SK-N-SH (cell line): ENCODE data around the gene OR13J1. TPM values are rescaled to one million over a fixed set of nuclear protein-coding genes. Genes with fewer than 3 reads are reported as not detected.

Source experiments
- CTCF ChIA-PET: fragments of 300-600, 350-600 bp; formaldehyde crosslinking; extraction: SDS; loops from one replicate; lab custom pipeline; 2021; lab: Yijun Ruan, JAX
- POLR2A ChIA-PET: fragments of 350-600 bp; sonication (Branson Sonifier 250); formaldehyde crosslinking; extraction: SDS; loops from one replicate; lab custom pipeline; 2020; ENCODE audit warnings: antibody characterized with exemption, inconsistent platforms; lab: Yijun Ruan, JAX
- DNase-seq: peaks from one replicate; pipeline ENCODE4 v3.0.0; 2012
- H2AFZ ChIP-seq: fragments of 200-600 bp; sonication (generic); 2 replicates; pipeline ENCODE4 v1.8.1; 2016; ENCODE audit warnings: antibody characterized with exemption, mild to moderate bottlenecking, low read depth
- H3F3A ChIP-seq: fragments of 200-600 bp; sonication (generic); replicated peaks from 2 replicates; pipeline ENCODE3; 2016; ENCODE audit warnings: antibody characterized with exemption, mild to moderate bottlenecking; ENCODE audit not compliant: insufficient read depth
- H3K27ac ChIP-seq, 2 experiments: fragments of 200-500 bp in 1 of 2; fragments of 200-600 bp in 1 of 2; sonication (Bioruptor generic) in 1 of 2; sonication (generic), shearing (Covaris generic) in 1 of 2; 2 replicates each; pipeline versions ENCODE4 v1.5.1 to v1.6.1; 2014 to 2016; ENCODE audit warnings: low read depth in 2 of 2, inconsistent platforms in 1 of 2, low read length in 1 of 2, mild to moderate bottlenecking in 1 of 2, mixed read lengths in 1 of 2
- H3K27me3 ChIP-seq: fragments of 200-600 bp; sonication (generic), shearing (Covaris generic); 2 replicates; pipeline ENCODE4 v1.6.1; 2016; ENCODE audit warnings: mixed run types; ENCODE audit not compliant: insufficient read depth
- H3K36me3 ChIP-seq, 2 experiments: fragments of 200-500 bp in 1 of 2; fragments of 200-600 bp in 1 of 2; sonication (Bioruptor generic) in 1 of 2; sonication (generic) in 1 of 2; replicated peaks in 1 of 2; 2 replicates each; pipeline versions ENCODE3 to v1.5.1; 2014 to 2016; ENCODE audit warnings: low read length in 1 of 2, mild to moderate bottlenecking in 1 of 2; ENCODE audit not compliant: insufficient read depth in 2 of 2, control insufficient read depth in 1 of 2
- H3K4me1 ChIP-seq, 2 experiments: fragments of 200-500 bp in 1 of 2; fragments of 200-600 bp in 1 of 2; sonication (Bioruptor generic) in 1 of 2; sonication (generic), shearing (Covaris generic) in 1 of 2; 2 replicates each; pipeline versions ENCODE4 v1.5.1 to v1.6.1; 2014 to 2016; ENCODE audit warnings: low read depth in 1 of 2, low read length in 1 of 2, mixed run types in 1 of 2; ENCODE audit not compliant: insufficient read depth in 2 of 2, control insufficient read depth in 1 of 2
- H3K4me2 ChIP-seq: fragments of 200-600 bp; sonication (generic), shearing (Covaris generic); 2 replicates; pipeline ENCODE4 v1.6.1; 2017; ENCODE audit warnings: mixed run types
- H3K4me3 ChIP-seq, 2 experiments: fragments of 200-500 bp in 1 of 2; fragments of 200-600 bp in 1 of 2; sonication (Bioruptor generic) in 1 of 2; sonication (generic), shearing (Covaris generic) in 1 of 2; 2 replicates each; pipeline versions ENCODE4 v1.5.1 to v1.8.1; 2014 to 2016; ENCODE audit warnings: low read depth in 2 of 2, inconsistent platforms in 1 of 2, low read length in 1 of 2, mild to moderate bottlenecking in 1 of 2, mixed read lengths in 1 of 2, moderate library complexity in 1 of 2
- H3K79me2 ChIP-seq: fragments of 200-600 bp; sonication (generic); 2 replicates; pipeline ENCODE4 v1.8.1; 2017; ENCODE audit warnings: mild to moderate bottlenecking; ENCODE audit not compliant: insufficient read depth
- H3K9ac ChIP-seq: fragments of 200-600 bp; sonication (generic); 2 replicates; pipeline ENCODE4 v1.6.1; 2017; ENCODE audit warnings: mixed run types
- H3K9me2 ChIP-seq: fragments of 200-600 bp; sonication (generic); 2 replicates; pipeline ENCODE4 v1.6.1; 2017; ENCODE audit warnings: mixed run types
- H3K9me3 ChIP-seq: fragments of 200-600 bp; sonication (generic); 2 replicates; pipeline ENCODE4 v1.6.1; 2017; ENCODE audit warnings: mixed run types, mild to moderate bottlenecking, moderate library complexity
- H4K20me1 ChIP-seq: fragments of 200-600 bp; sonication (generic); 2 replicates; pipeline ENCODE4 v1.6.1; 2017; ENCODE audit warnings: mild to moderate bottlenecking, mixed run types; ENCODE audit not compliant: insufficient read depth
- JUND ChIP-seq: IDR thresholded peaks from 2 replicates; pipeline ENCODE4 v1.4.0; 2012
- MXI1 ChIP-seq: IDR thresholded peaks from 2 replicates; pipeline ENCODE4 v1.6.1; 2012; ENCODE audit warnings: mild to moderate bottlenecking, low read depth, low read length, improper control_type of control experiment
- NFIC ChIP-seq: IDR thresholded peaks from 2 replicates; pipeline ENCODE4 v1.4.0; 2012; ENCODE audit warnings: borderline replicate concordance
- YY1 ChIP-seq: IDR thresholded peaks from 2 replicates; pipeline ENCODE4 v1.4.0; 2012; ENCODE audit warnings: low read depth, mild to moderate bottlenecking
- WGBS: methylation state at CpG from one replicate; pipeline ENCODE4 v1.1.6; 2017; ENCODE audit warnings: low lambda C conversion rate; 5-methylcytosine and 5-hydroxymethylcytosine counted together
- polyA plus RNA-seq, 3 experiments: library from polyadenylated mRNA; depleted of rRNA; stranded (reverse); fragments of >200 nt; gene quantifications; 2 replicates each; pipeline ENCODE4 v1.2.3, GENCODE V29; 2012
- TF ChIP-seq, protein P1 (sequence below): fragments of 200-600 bp; sonication (generic); IDR thresholded peaks from 2 replicates; pipeline ENCODE4 v1.6.1; 2017; ENCODE audit warnings: antibody characterized with exemption, mild to moderate bottlenecking, moderate library complexity
- TF ChIP-seq, protein P2 (sequence below): IDR thresholded peaks from 2 replicates; pipeline ENCODE4; 2012
- TF ChIP-seq, protein P3 (sequence below): fragments of 150-350 bp; IDR thresholded peaks from 2 replicates; pipeline ENCODE4 v1.6.1; 2016; ENCODE audit warnings: mild to moderate bottlenecking, low read depth, low read length
- TF ChIP-seq, protein P4 (sequence below): IDR thresholded peaks from 2 replicates; pipeline ENCODE4 v1.4.0; 2012; ENCODE audit warnings: low read depth

Gene OR13J1
- polyA plus RNA-seq, 1 of the 3 experiments (the other 2 are of a cell fraction) = not detected

DNA sequence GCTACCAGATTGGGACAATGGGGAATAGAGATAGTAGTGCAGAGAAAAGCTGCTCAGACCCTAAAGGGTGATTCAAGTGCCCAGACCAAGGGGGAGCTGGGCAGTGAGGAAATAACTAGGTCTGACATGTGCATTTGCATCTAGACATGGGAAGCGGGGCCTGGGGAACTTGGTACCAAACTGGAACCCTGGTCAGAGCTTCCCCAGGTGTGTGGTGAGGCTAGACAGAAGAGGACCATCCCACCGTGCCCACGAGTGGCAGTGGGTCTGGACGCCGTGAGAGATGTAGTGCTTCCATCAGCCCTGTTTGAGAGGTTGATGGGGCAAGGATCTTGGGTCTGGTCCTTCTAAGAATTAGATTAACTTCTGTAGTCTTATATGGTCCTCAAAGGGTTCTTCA, 33.6 kb downstream of the OR13J1 start:
- WGBS = 81% methylated on average over 5 of the region's 5 CpGs
- peaks cover 0 to 4% of the 10 kb centered on the region in 2 experiments; a peak in 1 of 4 replicates for H3K4me1 ChIP-seq
- no peaks in the 10 kb centered on the region for H4K20me1 ChIP-seq
- H3K4me2 ChIP-seq = no peak overlapping the region
- H3F3A ChIP-seq = no peaks in the 10 kb centered on the region
- ChIA-PET CTCF (interaction anchor here (1.0 to 2.6 kb wide), 4 partner anchors 11 to 46 kb away, joined by 4 to 21 read pairs (median 6); partner anchors contain the start of gene HINT2), POLR2A (no interaction called here)
- DNase-seq = no peak
- no peaks in the 10 kb centered on the region for H3K36me3 ChIP-seq
- H3K9me3 ChIP-seq = no peaks in the 10 kb centered on the region
- no peaks in the 10 kb centered on the region for H3K79me2 ChIP-seq
- H3K9me2 ChIP-seq = no peaks in the 10 kb centered on the region
- TF ChIP-seq, protein P1, sequence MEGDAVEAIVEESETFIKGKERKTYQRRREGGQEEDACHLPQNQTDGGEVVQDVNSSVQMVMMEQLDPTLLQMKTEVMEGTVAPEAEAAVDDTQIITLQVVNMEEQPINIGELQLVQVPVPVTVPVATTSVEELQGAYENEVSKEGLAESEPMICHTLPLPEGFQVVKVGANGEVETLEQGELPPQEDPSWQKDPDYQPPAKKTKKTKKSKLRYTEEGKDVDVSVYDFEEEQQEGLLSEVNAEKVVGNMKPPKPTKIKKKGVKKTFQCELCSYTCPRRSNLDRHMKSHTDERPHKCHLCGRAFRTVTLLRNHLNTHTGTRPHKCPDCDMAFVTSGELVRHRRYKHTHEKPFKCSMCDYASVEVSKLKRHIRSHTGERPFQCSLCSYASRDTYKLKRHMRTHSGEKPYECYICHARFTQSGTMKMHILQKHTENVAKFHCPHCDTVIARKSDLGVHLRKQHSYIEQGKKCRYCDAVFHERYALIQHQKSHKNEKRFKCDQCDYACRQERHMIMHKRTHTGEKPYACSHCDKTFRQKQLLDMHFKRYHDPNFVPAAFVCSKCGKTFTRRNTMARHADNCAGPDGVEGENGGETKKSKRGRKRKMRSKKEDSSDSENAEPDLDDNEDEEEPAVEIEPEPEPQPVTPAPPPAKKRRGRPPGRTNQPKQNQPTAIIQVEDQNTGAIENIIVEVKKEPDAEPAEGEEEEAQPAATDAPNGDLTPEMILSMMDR = no peak
- TF ChIP-seq YY1 (no peak), NFIC (no peak)
- no peak overlapping the region for H3K27ac ChIP-seq
- no peak overlapping the region for H3K4me3 ChIP-seq
- H3K27me3 ChIP-seq = no peaks in the 10 kb centered on the region
- H2AFZ ChIP-seq = no peak overlapping the region
- no peak overlapping the region for H3K9ac ChIP-seq

DNA sequence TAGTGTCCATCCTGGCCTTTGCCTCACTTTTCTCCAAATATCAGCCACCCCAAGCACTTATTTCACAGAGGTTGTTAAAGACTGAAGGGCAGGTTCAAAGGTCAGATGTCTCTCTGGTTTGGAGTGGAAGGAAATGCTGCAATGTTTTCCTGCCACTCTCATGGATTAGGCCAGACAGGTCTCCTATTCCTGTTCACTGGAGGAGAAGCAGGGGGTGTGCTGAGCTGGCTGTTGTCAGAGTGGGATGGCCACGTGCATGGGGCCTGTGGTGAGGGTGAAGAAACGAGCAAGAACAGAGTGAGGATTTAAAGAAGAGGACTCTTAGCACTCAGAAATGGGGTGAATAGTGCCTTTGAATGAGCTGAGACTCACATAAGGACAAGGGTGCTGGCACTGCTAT, 34.4 kb downstream of the OR13J1 start:
- Histone ChIP-seq H3K27me3 (no peaks in the 10 kb centered on the region), H3K27ac (no peak overlapping the region), H3K4me2 (no peak overlapping the region)
- POLR2A ChIA-PET = no interaction called here
- TF ChIP-seq, protein P2, sequence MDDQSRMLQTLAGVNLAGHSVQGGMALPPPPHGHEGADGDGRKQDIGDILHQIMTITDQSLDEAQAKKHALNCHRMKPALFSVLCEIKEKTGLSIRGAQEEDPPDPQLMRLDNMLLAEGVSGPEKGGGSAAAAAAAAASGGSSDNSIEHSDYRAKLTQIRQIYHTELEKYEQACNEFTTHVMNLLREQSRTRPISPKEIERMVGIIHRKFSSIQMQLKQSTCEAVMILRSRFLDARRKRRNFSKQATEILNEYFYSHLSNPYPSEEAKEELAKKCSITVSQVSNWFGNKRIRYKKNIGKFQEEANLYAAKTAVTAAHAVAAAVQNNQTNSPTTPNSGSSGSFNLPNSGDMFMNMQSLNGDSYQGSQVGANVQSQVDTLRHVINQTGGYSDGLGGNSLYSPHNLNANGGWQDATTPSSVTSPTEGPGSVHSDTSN = no peak
- no peak for TF ChIP-seq MXI1
- TF ChIP-seq, all 33 proteins: peak for 0
- CTCF ChIA-PET = interaction anchor here (0.8 to 2.6 kb wide), 8 partner anchors 10 to 47 kb away, joined by 3 to 21 read pairs (median 4); partner anchors contain the start of gene HINT2
- H3K9me3 ChIP-seq = no peaks in the 10 kb centered on the region
- no peaks in the 10 kb centered on the region for H3K36me3 ChIP-seq
- H3K4me1 ChIP-seq = peaks cover 0 to 9% of the 10 kb centered on the region in 2 experiments; a peak in 1 of 4 replicates
- no peaks in the 10 kb centered on the region for H3K79me2 ChIP-seq
- no peaks in the 10 kb centered on the region for H4K20me1 ChIP-seq
- H3K9me2 ChIP-seq = no peaks in the 10 kb centered on the region
- WGBS = 70% methylated on average over 2 of the region's 2 CpGs
- no peaks in the 10 kb centered on the region for H3F3A ChIP-seq
- H3K9ac ChIP-seq = no peak overlapping the region
- DNase-seq = no peak
- no peak overlapping the region for H2AFZ ChIP-seq
- no peak overlapping the region for H3K4me3 ChIP-seq

DNA sequence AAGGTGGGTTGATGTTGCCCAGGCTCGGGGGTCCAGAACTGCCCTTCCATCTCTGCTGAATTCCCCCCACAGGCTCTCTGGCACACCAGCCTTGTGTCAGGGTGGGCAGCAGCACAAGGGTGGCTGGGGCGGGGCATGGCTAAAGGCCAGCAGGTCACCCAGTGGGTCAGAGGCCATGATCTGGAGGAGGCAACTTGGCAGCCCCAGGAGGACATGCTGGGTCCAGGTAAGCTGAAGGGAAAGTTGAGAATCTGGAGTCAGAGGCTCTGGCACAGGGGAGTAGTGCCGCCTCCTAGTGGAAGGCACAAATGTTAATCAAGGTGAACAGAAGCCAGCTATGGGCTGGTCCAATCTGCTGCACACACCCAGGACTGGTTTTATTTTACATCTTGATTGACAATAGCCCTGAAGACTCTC, 35.0 kb downstream of the OR13J1 start:
- Histone ChIP-seq H3K27ac (no peak overlapping the region), H4K20me1 (no peaks in the 10 kb centered on the region), H3K36me3 (no peaks in the 10 kb centered on the region), H3K4me2 (no peak overlapping the region), H3K27me3 (no peaks in the 10 kb centered on the region), H3K9ac (no peak overlapping the region), H3K4me3 (no peak overlapping the region), H2AFZ (no peak overlapping the region), H3K79me2 (no peaks in the 10 kb centered on the region), H3F3A (no peaks in the 10 kb centered on the region), H3K4me1 (peaks cover 0 to 11% of the 10 kb centered on the region in 2 experiments; a peak in 1 of 4 replicates), H3K9me2 (no peaks in the 10 kb centered on the region), H3K9me3 (no peaks in the 10 kb centered on the region)
- TF ChIP-seq, protein P1 = peak; percentile 25; the same call in 1 of the 2 replicates
- TF ChIP-seq, protein P3, sequence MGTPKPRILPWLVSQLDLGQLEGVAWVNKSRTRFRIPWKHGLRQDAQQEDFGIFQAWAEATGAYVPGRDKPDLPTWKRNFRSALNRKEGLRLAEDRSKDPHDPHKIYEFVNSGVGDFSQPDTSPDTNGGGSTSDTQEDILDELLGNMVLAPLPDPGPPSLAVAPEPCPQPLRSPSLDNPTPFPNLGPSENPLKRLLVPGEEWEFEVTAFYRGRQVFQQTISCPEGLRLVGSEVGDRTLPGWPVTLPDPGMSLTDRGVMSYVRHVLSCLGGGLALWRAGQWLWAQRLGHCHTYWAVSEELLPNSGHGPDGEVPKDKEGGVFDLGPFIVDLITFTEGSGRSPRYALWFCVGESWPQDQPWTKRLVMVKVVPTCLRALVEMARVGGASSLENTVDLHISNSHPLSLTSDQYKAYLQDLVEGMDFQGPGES = no peak
- TF ChIP-seq, protein P4, sequence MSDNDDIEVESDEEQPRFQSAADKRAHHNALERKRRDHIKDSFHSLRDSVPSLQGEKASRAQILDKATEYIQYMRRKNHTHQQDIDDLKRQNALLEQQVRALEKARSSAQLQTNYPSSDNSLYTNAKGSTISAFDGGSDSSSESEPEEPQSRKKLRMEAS = no peak
- no peak for TF ChIP-seq JUND
- CTCF ChIA-PET = interaction anchor here (0.8 to 2.6 kb wide), 7 partner anchors 9 to 45 kb away, joined by 3 to 21 read pairs (median 4); no protein-coding TSS in a partner anchor
- WGBS = 80% methylated on average over 3 of the region's 3 CpGs
- no peak for DNase-seq
- POLR2A ChIA-PET = no interaction called here
